HFFc6 (cell line): ENCODE measurements around the gene PCSK5. TPM values are rescaled to one million over a fixed set of nuclear protein-coding genes. Genes with fewer than 3 reads are reported as not detected.

ENCODE experiments used
- DNase-seq: peaks from one replicate; pipeline ENCODE4 v3.0.0-alpha.2; 2018
- H3K27ac Mint-ChIP-seq: 2 replicates; pipeline ENCODE4 v1.8.0; 2020; ENCODE audit warnings: mild to moderate bottlenecking, mixed read lengths
- H3K27me3 Mint-ChIP-seq: 2 replicates; pipeline ENCODE4 v1.8.0; 2021; ENCODE audit warnings: mild to moderate bottlenecking, moderate library complexity, mixed read lengths; ENCODE audit not compliant: insufficient read depth
- H3K36me3 Mint-ChIP-seq: 2 replicates; pipeline ENCODE4 v1.8.0; 2021; ENCODE audit warnings: low read depth, mixed read lengths
- H3K4me1 Mint-ChIP-seq: 2 replicates; pipeline ENCODE4 v1.8.0; 2020; ENCODE audit warnings: low read depth, mixed read lengths
- H3K4me3 Mint-ChIP-seq: 2 replicates; pipeline ENCODE4 v1.8.0; 2020; ENCODE audit warnings: mild to moderate bottlenecking, moderate library complexity, mixed read lengths
- H3K9me3 Mint-ChIP-seq: 2 replicates; pipeline ENCODE4 v1.8.0; 2020; ENCODE audit warnings: mild to moderate bottlenecking, mixed read lengths
- total RNA-seq, 6 experiments: library from RNA; stranded (reverse); fragmentation: NEBNext Ultra II Directional; extraction: Animal tissue kit (Norgen Biotek cat#: 25700); gene quantifications; 2 replicates in 1 of 6; 3 replicates in 5 of 6; pipeline ENCODE4 v1.2.3, GENCODE V29; 2021
- TF ChIP-seq, protein P1 (sequence below): fragments of 200-600 bp; sonication (generic); IDR thresholded peaks from 2 replicates; pipeline ENCODE4 v1.5.0; 2021; ENCODE audit warnings: antibody characterized with exemption, mild to moderate bottlenecking

PCSK5 gene
- total RNA-seq, 6 experiments from 2014 or later: 0.18 to 0.36 (median 0.22) TPM

DNA sequence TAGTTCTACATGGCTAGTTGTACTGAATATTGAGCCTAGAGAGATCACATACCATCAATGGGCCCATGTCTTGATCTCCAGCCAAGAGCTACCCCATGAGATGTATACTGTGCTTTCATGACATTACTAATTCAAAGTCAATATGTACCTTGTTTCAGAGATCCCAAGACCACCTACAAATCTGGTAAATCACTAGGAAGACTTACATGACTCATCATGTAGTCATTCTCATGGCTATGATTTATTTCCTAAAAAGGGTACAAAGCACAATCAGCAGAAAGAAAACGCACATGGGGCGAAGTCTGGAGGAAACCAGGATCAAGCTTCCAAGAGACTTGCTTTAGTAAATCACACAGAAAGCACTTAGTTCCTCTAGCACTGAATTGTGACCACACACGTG lies 103.0 kb downstream of the PCSK5 start:
- H3K4me1 Mint-ChIP-seq: no peaks in the 10 kb centered on the region
- DNase-seq: no peak
- TF ChIP-seq, protein P1, sequence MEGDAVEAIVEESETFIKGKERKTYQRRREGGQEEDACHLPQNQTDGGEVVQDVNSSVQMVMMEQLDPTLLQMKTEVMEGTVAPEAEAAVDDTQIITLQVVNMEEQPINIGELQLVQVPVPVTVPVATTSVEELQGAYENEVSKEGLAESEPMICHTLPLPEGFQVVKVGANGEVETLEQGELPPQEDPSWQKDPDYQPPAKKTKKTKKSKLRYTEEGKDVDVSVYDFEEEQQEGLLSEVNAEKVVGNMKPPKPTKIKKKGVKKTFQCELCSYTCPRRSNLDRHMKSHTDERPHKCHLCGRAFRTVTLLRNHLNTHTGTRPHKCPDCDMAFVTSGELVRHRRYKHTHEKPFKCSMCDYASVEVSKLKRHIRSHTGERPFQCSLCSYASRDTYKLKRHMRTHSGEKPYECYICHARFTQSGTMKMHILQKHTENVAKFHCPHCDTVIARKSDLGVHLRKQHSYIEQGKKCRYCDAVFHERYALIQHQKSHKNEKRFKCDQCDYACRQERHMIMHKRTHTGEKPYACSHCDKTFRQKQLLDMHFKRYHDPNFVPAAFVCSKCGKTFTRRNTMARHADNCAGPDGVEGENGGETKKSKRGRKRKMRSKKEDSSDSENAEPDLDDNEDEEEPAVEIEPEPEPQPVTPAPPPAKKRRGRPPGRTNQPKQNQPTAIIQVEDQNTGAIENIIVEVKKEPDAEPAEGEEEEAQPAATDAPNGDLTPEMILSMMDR: no peak
- H3K9me3 Mint-ChIP-seq: peaks cover 42% of the 10 kb centered on the region
- H3K4me3 Mint-ChIP-seq: no peak overlapping the region
- no peaks in the 10 kb centered on the region for H3K27me3 Mint-ChIP-seq
- H3K36me3 Mint-ChIP-seq: 0 out of 2 replicates have a peak, but pooled peaks cover 5% of the 10 kb centered on the region
- H3K27ac Mint-ChIP-seq: no peak overlapping the region

DNA sequence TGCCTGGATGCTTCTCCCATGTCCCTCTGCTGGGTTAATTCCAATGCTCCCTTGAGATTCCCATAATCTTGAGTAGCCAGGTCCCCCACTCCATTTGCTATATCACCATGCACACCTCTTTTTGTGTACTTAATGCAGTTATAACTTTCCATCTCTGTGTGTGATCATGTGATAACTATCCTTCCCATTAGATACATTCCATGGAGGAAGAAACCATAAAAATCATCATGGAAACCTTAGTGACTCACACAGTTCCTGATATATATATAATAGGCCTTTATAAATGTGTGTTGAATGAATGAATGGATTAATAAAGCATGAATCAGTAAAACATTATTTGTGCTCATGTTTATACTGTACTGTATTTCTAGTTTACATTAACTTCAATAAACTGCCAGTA lies 104.6 kb downstream of the PCSK5 start:
- Mint-ChIP-seq H3K36me3 (0 out of 2 replicates have a peak, but pooled peaks cover 5% of the 10 kb centered on the region), H3K27ac (no peak overlapping the region)

DNA sequence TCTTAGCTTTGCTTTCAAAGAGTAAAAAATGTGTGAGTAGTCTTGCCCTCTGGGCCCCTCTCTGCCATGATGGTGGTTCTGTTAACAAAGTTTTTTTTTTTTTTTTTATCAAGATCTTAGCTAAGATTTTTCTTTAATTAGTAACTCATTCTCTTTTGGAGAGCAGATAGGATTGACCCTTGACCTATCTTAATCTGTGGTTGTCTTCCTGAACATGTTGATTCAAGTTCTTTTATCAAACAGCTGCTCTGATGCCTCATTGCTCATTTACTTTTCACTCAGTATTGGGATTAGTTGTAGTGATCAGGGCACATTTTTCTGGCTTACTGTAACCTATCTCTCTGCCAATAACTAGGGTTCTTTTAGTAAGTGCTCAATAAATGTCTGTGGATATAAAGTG lies 106.3 kb downstream of the PCSK5 start:
- H3K36me3 Mint-ChIP-seq: 0 out of 2 replicates have a peak, but pooled peaks cover 5% of the 10 kb centered on the region
- no peak overlapping the region for H3K27ac Mint-ChIP-seq
- peaks cover 39% of the 10 kb centered on the region for H3K9me3 Mint-ChIP-seq
- DNase-seq: no peak
- TF ChIP-seq, protein P1: no peak
- no peak overlapping the region for H3K4me3 Mint-ChIP-seq
- H3K27me3 Mint-ChIP-seq: no peaks in the 10 kb centered on the region; the same call in 1 of the 2 replicates
- H3K4me1 Mint-ChIP-seq: no peaks in the 10 kb centered on the region

More for the DNA sequence above, 104.6 kb downstream of the PCSK5 start:
- Mint-ChIP-seq H3K9me3 (peaks cover 36% of the 10 kb centered on the region), H3K4me1 (no peaks in the 10 kb centered on the region), H3K27me3 (no peaks in the 10 kb centered on the region), H3K4me3 (no peak overlapping the region)
- DNase-seq: no peak
- TF ChIP-seq, protein P1: no peak

DNA sequence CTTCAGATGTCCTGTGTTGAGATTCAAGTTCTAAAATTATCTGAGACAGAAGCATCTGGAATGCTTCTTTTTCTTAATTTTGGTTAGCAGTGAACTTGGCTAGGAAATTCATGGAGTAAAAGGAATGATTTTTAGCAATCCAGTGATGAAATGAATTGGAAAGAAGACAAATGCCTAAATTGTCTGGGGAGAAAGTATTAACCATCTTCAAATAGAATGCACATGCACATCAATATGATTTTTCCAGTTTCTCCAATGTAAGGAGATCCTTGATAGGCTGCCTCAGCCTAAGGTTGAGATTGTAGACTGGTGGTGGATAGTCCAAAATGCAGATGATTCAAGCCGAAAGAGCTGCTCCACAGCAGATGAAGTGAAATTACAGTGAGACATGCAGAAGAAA lies 106.7 kb downstream of the PCSK5 start:
- no peak for DNase-seq
- H3K27ac Mint-ChIP-seq: no peak overlapping the region
- H3K9me3 Mint-ChIP-seq: peaks cover 37% of the 10 kb centered on the region
- H3K27me3 Mint-ChIP-seq: no peaks in the 10 kb centered on the region; the same call in 1 of the 2 replicates
- no peak overlapping the region for H3K4me3 Mint-ChIP-seq
- H3K4me1 Mint-ChIP-seq: no peaks in the 10 kb centered on the region
- TF ChIP-seq, protein P1: no peak
- 0 out of 2 replicates have a peak, but pooled peaks cover 5% of the 10 kb centered on the region for H3K36me3 Mint-ChIP-seq

DNA sequence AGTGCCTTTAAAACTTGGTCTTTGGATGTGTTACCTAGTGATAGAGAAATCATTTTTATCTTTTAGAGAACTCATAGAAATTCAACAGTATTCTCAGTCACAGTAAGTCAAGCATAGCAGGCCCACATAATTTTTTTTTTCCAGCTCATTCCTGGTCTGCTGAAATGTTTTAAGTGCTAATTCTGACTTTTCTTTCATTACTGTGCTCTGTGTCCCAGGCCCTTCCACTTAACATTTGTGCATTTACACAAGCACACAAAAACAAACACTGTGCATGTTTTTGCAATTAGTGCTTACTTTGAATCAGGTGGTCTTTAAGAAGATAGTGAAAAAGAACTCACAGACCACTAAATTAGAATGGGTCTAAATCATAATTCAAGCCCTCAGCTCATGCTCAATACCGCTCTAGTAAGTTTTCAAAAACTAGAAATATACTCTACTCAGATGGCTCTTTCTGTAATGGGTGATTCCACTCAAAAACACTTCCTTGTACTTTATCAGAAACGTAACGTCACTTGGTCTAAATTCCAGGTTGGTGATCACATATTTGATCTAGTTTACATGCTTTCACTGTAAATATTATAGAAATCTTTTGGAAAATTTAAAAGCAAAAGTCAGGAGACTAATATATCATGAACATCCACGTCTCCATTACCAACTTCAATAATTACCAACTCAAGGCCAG lies 107.8 kb downstream of the PCSK5 start:
- TF ChIP-seq, protein P1: no peak
- H3K9me3 Mint-ChIP-seq: peaks cover 33% of the 10 kb centered on the region

More for the DNA sequence above, 107.8 kb downstream of the PCSK5 start:
- Mint-ChIP-seq H3K27ac (no peak overlapping the region), H3K4me1 (no peaks in the 10 kb centered on the region), H3K27me3 (no peaks in the 10 kb centered on the region; the same call in 1 of the 2 replicates), H3K4me3 (no peak overlapping the region), H3K36me3 (0 out of 2 replicates have a peak, but pooled peaks cover 5% of the 10 kb centered on the region)
- no peak for DNase-seq
